ENCODE data around the gene NACA2. TPM values are rescaled to one million over a fixed set of nuclear protein-coding genes. Genes with fewer than 3 reads are reported as not detected.

NACA2 gene
- total RNA-seq, 1 donor from 2014 or later: not detected

GRCh38 chr17:61600621-61601020, 9.6 kb upstream of the NACA2 start:
- H3K27me3 ChIP-seq (ENCODE audit: control insufficient read depth, insufficient read depth, low read length): no peaks in the 10 kb centered on the region
- no peak for TF ChIP-seq CTCF (IDR thresholded peaks at IDR 0.05; ENCODE audit: insufficient read depth, low read length, poor library complexity, severe bottlenecking)
- no peaks in the 10 kb centered on the region for H3K36me3 ChIP-seq (ENCODE audit: control insufficient read depth, insufficient read depth, low read length)
- DNase-seq (ENCODE audit: low read depth): no peak
- H3K4me3 ChIP-seq (ENCODE audit: low read depth, low read length): no peak overlapping the region

DNA sequence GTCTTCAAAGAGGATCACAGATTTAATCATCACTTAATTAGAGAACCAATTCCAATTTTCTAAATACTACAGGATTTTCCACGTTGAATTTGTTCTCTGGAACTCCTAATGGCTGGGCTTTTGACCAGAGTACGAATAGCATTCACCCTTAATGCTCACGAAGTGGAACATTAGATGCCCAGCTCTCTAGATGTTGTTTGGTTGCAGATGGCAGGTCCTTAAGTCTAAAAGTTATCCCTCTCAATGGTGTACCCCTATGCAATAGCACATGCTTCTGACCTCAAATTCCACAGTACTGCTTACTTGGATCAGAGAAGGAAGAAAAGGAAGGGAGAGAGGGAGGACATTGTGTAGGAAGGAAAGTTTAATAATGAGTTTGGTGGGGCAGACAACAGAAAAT, 8.6 kb upstream of the NACA2 start:
- no peak for TF ChIP-seq CTCF (IDR thresholded peaks at IDR 0.05; ENCODE audit: insufficient read depth, low read length, poor library complexity, severe bottlenecking)
- H3K4me3 ChIP-seq (ENCODE audit: low read depth, low read length): no peak overlapping the region
- no peak for DNase-seq (ENCODE audit: low read depth)
- H3K27me3 ChIP-seq (ENCODE audit: control insufficient read depth, insufficient read depth, low read length): no peaks in the 10 kb centered on the region
- no peaks in the 10 kb centered on the region for H3K36me3 ChIP-seq (ENCODE audit: control insufficient read depth, insufficient read depth, low read length)

DNA sequence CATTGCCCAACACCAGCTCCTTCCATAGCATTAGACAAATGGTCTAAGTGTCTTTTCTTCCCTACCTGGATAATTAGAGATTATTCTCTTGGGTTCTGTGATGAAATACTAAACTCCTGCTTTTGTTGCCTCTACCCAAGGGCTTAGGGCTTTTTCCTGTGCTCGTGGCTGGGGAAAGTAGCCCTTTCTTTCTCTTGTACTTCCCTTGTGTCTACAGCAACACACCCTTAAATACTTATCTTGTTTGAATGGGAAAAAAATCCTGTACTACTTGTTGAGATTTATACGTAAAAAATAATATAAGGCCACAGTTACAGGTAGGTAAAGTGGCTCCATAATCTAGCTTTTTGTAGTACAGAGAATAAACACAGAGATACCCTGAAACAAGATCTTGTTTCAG, 7.0 kb upstream of the NACA2 start:
- TF ChIP-seq CTCF (IDR thresholded peaks at IDR 0.05; ENCODE audit: insufficient read depth, low read length, poor library complexity, severe bottlenecking): no peak
- Histone ChIP-seq H3K36me3 (ENCODE audit: control insufficient read depth, insufficient read depth, low read length) (no peaks in the 10 kb centered on the region), H3K4me3 (ENCODE audit: low read depth, low read length) (no peak overlapping the region), H3K27me3 (ENCODE audit: control insufficient read depth, insufficient read depth, low read length) (no peaks in the 10 kb centered on the region)
- DNase-seq (ENCODE audit: low read depth): no peak

DNA sequence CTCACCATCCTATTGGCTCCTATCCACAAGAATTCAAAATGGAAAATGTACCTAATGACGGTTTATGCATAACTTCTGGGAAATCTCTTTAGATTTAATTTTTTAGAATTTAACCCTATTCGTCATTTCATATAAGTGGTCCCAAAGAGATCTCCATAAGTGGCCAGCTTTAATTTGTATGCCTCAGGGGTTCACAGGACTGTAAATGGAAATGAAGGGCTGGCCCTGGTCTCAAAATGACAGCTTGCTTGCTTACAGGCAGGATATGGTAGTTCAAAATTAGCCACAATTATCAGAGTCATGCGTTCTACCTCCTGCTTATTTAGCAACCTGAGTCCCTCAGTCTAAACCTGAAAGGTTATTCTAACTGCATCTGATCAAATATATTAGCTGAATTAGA, 6.6 kb upstream of the NACA2 start:
- DNase-seq (ENCODE audit: low read depth): no peak
- no peak for TF ChIP-seq CTCF (IDR thresholded peaks at IDR 0.05; ENCODE audit: insufficient read depth, low read length, poor library complexity, severe bottlenecking)
- H3K27me3 ChIP-seq (ENCODE audit: control insufficient read depth, insufficient read depth, low read length): no peaks in the 10 kb centered on the region
- H3K36me3 ChIP-seq (ENCODE audit: control insufficient read depth, insufficient read depth, low read length): no peaks in the 10 kb centered on the region
- no peak overlapping the region for H3K4me3 ChIP-seq (ENCODE audit: low read depth, low read length)

- DNase-seq (ENCODE audit: low read depth): no peak
- TF ChIP-seq CTCF (IDR thresholded peaks at IDR 0.05; ENCODE audit: insufficient read depth, low read length, poor library complexity, severe bottlenecking): no peak
- H3K4me3 ChIP-seq (ENCODE audit: low read depth, low read length): no peak overlapping the region
- no peaks in the 10 kb centered on the region for H3K36me3 ChIP-seq (ENCODE audit: control insufficient read depth, insufficient read depth, low read length)
- no peaks in the 10 kb centered on the region for H3K27me3 ChIP-seq (ENCODE audit: control insufficient read depth, insufficient read depth, low read length)
These were observed 4.6 kb upstream of the NACA2 start for GRCh38 chr17:61595418-61596186.

DNA sequence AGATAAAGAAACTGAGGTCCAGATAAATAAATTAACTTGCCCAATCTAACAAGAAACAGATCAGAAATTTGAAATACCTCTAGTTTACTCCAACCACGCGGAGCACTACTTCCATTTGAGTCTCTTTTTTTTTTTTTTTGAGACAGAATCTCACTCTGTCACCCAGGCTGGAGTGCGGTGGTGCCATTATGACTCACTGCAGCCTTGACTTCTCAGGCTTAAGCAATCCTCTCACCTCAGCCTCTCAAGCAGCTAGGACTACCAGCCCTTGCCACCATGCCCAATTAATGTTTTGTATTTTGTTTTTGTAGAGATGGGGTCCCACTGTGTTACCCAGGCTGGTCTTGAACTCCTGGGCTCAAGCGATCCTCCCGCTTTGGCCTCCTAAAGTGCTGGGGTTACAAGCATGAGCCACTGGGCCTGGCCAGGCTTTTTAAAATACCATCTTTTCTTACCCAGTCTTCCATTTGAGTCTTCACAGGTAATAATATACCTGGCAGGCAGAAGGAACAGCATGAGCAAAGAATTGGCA, 3.3 kb upstream of the NACA2 start:
- TF ChIP-seq CTCF (IDR thresholded peaks at IDR 0.05; ENCODE audit: insufficient read depth, low read length, poor library complexity, severe bottlenecking): no peak
- Histone ChIP-seq H3K36me3 (ENCODE audit: control insufficient read depth, insufficient read depth, low read length) (no peaks in the 10 kb centered on the region), H3K27me3 (ENCODE audit: control insufficient read depth, insufficient read depth, low read length) (no peaks in the 10 kb centered on the region), H3K4me3 (ENCODE audit: low read depth, low read length) (no peak overlapping the region)
- DNase-seq (ENCODE audit: low read depth): no peak

Measured in kidney epithelial cell (primary cell).